ENCODE results near the gene FBXL13.
"Not testable (repeated sequence)": the region's sequence is repeated elsewhere in the genome, so short reads cannot be mapped to it uniquely, and the experiment has no call there.

The FBXL13 gene

DNA sequence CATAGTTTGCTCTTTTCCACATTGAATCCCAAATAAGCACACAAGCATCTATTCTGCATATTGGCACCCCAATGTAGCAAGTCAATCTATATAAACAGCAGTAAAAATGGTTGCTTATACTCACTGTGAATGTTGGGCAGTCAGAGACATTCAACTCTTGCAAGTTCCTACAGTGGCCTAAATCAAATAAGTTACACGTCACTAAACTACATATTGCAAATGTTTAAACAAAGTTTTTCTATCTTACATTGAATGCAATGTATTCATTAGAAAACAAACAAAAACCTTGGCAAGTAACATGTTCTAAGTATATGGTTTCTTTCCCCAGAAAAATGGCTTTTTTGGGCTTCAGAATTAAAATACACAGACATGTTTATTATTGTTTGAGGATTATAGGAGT is 142.8 kb downstream of the FBXL13 start:
- DNase-seq = no peak

DNA sequence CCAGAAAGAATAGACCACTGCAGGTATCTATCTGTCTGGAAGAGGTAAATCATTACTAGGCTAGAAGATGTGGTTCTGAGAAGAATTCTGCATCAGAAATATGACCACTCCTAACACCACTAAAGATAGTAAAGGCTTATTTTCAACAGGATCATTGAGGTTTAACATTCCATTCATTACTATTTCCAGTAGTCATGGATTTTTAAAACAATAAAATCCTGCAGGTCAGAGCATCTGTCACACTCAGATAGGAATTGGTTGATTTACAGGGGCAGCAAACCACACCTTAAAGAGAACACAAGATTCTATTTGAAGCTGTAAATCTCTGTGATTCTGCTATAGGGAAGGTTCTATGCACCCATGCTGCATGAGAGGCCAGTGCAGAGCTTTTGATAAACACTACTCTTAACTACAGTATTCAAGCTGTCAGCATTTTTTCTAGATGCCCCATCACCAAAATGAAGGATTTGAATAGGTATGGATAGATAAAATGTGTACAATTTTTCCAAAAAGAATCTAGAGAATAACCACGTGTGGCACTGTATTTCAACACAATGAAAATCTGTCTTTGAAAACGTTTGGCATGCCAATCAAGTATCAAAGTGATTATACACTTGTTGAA is 147.2 kb downstream of the FBXL13 start:
- DNase-seq = no peak

DNA sequence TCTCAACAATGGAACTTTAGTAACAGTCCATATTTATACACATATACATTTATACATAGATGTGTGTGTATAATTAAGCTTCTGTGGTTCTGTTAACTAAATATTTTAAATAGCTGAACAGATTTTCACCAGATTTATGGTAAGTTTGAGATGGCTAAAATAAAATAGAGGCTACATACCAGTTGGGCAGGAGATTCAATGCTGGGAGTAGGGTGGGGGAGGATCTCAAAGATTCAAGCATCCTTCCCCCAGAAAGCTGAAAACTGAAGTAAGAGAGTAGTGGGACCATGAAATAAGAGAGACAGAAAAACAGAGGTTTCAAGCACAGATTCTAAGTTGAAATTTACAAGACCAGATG is 147.8 kb downstream of the FBXL13 start:
- no peak for DNase-seq

DNA sequence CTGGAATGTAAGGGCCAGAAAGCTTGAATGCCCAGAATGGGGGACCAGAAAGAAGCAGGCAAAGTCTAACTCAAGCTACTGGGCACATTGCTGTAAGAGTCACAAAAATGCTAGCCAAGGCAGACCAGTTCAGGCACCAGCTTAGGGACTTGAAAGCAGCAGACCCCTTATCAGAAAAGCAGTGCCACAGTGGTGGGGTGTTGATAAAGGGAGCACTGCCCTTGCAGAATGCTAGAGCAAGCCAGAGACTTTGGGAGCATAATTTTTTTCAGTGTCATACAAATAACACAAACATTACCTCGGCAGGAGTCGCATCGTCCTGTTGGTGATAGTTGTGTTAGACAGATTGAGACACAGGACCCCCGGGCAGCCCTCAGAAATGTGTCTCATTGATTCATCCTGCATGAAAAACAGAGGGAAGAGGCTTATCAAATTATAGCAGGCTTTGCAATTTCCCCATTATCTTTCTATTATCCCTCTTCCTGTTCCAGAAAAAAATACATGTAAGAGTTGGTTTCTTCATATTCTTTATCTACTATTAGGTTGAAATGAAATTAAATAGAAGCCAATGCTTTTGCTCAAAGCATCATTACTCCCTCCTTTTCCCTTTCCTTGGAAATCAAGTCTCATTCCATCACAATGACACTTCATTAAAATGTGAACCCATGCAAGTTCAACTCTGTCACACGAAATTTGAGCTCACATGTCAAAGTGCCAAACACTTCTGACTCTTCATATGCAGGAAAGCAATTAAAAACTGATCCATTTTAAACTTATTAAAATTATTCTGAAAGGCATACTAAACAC is 148.4 kb downstream of the FBXL13 start:
- DNase-seq = no peak

DNA sequence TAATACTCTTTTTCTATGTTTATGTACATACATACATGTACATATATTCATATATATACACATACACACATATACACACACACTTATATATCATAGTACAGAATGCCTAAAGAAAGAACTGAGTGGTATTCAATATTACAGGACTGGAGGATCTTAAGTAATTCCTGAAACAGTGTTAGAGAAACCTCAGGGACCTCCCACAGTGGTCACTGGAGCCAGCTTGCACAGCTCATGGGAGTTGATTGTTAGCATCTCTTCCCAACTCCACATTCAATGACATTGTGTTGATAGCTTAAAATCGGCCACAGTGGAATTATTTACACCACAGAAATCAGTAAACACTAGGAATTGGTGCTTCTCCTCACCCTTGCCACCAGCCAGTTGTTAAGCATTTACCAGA is 155.8 kb downstream of the FBXL13 start:
- no peak for DNase-seq

DNA sequence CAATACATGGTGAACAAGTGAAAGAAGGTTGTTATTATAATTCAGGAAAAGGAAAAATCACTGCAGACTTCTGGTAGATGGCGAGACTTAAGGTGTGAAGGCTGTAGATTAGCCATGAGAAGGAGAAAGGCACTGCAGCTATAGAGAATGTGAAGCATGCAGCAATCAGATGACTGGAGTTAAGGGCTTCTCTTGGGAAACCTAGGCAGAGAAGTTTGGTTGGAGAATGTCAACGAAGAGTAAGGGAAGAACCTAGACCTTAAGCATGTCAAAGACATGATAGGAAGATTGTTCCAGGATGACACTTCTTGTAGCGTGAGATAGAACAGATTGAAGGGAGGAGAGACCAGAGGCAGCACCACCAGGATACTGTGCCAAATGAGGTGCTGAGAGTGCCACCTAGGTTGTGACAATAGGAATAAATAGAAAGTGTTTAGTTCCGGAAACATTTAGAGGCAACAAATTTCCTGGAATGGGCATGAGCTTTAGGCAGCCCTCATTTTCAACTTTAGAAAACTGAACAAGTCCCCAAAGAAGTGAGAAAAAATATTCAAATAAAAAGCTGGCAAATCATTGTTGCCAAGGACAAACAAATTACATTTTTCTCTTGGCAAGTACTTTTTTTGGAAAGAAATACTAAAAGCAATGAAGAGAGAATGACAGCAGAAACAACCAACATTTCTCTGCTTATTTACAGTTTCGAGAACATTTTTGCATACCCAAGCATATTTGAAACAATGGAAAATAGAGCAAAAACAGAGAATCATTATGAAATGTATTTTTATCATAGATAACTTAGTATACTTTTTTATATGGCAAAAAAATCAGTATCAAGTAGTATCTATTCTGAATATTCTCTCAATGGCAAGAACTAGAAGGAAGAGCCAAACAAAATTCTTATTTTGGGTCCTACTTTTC is 156.9 kb downstream of the FBXL13 start:
- no peak for DNase-seq

DNA sequence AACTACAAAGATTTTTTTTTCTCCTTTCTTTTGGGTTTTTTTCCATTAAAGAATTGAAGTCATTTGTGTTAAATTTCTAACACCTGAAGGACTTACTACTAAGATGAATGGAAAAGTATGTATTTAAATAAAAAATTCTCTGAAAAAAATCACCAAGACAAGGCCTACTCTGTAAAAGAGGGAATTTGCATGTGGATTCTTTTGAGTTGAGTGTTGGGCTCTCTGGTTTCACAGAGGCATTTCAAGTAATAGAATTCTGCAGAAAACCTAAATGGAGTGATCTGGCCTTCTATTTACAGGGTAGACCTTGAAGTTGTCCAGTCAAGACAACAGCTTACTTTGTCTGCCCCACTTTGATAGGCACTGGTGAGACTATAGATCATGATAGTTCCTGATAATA is 157.7 kb downstream of the FBXL13 start:
- DNase-seq = no peak

DNA sequence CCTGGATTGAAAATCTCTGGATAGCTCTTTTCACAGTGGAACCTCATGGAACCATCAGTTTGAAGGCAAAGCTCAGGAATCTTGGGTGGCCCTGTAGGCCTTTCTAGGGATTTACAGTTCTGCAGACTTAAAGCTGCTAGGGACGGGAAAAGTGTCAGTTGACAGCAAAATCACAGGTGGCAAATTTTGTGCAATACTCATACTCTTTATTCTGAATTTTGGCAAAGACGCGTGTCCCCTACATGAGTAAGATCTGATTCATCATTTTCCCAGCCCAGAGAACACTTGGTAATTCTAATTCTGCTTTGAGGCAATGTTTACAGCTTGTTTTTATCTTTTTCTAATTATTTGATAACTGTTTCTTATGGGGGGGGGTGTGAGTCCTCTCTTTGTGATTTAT is 158.2 kb downstream of the FBXL13 start:
- no peak for DNase-seq

DNA sequence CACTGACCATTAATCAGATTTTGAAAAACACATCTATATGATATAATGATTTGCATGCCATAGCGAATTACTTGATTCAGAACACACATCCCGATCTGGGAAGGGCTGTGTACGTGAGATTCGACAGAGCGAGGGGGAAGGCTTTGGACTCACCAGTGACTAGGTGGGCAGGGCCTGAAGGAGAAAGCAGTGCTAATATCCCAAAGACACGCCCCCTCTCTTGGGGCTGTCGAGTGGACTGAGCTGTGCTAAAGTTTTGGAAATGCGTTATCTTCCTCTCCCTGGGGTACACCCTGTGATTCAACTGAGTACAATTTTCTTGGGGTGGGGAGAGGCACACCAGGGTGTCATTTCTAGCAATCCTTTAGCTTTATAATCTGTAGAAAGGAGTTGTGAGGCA is 160.0 kb downstream of the FBXL13 start:
- no peak for DNase-seq

DNA sequence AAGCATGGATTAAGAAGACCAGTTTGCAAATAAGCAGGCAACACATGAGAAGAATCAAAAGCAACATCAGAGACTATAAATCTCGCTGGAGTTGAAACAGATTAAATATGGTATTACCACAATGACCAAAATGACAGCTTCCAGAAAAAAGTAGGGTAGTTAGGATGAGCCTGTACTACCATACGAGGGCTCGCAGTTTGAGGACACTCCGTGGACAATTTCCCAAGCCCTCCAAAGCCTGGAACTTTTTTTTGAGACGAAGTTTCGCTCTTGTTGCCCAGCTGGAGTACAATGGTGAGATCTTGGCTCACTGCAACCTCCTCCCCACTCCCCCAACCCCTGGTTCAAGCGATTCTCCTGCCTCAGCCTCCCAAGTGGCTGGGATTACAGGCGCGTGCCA is 160.8 kb downstream of the FBXL13 start:
- DNase-seq = no peak

DNA sequence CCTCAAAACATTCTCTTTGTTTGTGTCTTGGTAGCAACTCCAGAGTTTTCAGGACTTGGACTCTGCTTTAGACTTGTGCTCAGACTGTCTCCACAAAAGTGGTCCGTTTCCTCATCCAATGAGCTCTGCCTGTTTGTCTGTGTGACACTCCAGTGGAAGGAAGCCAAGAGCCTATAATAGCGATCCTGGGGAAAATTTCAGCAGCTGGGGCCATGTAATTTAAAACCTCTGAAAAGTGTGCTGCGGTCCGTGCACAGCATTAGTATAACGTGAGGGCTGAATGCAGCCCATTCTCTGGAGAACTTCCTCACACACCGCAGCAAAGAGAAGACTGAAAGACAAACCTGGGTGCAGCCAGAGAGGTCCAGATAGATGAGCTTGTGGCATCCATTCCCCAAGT is 161.9 kb downstream of the FBXL13 start, which contains the start of gene LRRC17:
TSS of gene LRRC17 (plus strand) at position 259 of the 400 bp plus-strand sequence. CDS start 20,914 bp downstream, outside the sequence.
- peak; percentile 78 for DNase-seq

DNA sequence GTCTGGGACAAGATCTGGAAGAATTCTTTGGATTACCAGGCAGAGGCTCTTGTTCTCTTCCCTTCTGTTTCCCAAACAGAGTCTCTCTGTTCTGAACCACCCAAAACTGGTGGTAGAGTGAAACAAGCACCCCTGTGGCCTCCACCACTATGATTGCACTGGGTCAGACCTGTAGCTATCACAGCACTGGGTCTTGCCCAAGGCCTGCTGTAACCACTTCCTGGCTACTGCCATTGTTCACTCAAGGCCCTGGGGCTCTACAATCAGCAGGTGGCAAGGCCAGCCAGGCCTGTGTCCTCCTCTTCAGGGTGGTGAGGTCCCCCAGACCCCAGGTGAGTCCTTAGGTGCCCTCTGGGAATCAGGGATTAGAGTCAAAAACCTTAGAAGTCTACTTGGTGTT is 165.9 kb downstream of the FBXL13 start:
- no peak for DNase-seq

DNA sequence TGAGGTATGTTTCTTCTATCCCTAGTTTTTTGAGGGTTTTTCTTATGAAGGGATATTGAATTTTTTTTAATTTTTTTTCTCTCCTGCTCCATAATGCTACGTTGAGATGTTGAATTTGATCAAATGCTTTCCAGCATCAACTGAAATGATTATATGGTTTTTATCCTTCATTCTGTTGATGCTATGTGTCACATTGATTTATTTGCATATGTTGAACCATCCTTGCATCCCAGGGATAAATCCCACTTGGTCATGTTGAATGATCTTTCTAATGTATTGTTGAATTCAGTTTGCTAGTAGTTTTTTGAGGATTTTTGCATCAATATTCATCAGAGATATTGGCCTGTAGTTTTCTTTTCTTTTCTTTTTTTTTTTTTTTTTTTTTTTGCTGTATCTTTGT is 171.0 kb downstream of the FBXL13 start:
- not testable (repeated sequence) for DNase-seq

DNA sequence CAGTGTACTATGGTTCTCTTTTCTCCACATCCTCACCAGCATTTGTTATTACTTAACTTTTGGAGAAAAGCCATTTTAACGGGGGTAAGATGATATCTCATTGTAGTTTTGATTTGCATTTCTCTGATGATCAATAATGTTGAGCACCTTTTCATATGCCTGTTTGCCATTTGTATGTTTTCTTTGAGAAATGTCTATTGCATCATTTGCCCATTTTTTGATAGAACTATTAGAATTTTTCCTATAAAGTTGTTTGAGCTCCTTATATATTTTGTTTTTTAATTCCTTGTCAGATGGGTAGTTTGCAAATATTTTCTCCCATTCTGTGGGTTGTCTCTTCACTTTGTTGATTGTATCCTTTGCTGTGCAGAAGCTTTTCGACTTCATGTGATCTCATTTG is 172.5 kb downstream of the FBXL13 start:
- not testable (repeated sequence) for DNase-seq

DNA sequence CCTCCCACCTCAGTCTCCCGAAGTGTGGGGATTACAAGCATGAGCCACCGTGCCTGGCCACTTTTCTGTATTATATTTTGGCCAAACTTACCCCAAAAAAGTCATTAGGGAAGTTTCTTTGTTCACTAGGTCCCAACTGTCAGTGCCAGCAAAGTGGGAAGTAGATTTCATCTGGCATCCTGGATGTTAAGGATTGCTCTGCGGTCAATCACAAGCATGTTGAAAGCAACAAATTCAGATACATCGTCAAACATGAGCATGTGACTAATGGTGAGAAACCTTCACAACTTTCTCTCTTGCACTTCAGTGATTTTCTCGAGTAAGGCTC is 176.1 kb downstream of the FBXL13 start:
- DNase-seq = no peak

DNA sequence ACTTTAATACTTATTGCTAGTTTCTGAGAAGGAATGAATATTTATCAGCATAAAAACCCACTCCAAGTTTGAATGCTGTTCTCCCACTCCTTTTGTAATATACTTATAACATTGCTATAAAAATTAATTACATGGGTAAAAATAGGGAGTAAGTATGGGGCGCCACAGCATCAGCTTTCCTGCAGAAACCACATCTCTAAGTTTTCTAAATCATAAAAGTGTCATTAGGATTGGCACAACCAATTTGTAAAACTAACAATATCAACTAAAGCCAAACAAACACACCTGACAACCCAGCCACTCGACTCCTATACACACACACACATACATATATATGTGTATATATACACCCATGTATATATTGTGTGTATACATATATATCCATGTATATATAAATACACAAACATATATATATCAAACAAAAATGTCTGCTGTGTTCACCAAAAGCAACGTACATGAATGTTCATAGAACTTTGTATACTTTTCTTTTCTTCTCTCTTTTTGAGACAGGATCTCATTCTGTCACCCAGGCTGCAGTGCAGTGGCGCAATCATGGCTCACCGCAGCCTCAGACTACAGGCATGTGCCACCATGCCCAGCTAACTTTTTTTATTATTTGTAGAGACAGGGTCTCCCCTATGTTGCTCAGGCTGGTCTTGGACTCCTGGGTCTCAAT is 176.6 kb downstream of the FBXL13 start:
- no peak for DNase-seq

DNA sequence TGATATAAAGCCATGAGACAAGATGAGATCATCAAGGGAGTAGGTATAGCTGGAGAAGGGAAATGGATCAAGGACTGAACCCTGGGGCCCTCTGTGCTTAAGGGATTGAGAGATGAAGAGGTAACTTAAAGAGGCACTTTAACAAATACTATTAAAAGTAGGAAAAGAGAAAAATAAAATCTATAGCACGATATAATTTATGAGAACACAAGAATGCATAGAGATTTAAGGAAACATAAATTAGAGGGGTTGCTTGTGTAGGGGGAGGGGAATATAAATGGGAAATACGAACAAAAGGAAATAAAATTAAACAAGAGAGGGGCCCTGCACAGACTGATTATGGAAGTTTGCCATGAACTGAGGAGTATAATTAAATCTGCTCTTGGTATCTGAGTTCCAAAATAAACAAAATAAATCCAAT is 177.4 kb downstream of the FBXL13 start:
- DNase-seq = no peak

DNA sequence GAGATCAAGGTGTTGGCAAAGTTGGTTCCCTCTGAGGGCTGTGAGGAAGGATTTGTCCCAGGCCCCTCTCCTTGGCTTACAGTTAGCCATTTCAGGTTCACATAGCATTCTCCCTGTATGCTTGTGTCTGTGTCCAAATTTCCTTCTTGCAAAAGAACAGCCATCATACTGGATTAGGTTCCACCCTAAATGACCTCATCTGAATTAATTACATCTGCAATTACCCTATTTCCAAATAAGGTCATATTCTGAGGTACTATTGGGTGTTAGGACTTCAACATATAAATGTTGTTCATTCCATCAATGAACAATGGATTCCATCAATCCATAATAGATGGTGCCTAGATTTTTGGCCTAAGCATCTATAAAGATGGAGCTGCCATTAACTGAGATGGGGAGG is 178.0 kb downstream of the FBXL13 start:
- DNase-seq = no peak

DNA sequence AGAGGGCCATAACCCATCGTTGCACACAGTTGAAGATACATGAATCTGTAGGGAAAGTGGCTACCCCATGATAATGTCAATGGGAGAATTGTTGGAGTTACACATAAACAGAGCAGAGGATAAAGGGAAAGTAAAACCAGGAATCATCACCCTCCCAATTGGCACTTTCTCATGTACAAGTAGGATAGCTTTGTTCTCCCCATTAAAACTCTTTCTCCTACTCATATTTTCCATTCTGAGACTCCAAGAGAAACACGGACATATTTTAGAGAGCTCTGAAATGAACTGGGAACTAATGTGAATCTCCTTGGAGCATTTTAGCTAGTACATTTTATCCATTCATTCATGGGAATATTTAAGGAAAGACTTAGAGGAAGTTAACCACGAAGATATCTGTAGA is 179.0 kb downstream of the FBXL13 start:
- DNase-seq = no peak

DNA sequence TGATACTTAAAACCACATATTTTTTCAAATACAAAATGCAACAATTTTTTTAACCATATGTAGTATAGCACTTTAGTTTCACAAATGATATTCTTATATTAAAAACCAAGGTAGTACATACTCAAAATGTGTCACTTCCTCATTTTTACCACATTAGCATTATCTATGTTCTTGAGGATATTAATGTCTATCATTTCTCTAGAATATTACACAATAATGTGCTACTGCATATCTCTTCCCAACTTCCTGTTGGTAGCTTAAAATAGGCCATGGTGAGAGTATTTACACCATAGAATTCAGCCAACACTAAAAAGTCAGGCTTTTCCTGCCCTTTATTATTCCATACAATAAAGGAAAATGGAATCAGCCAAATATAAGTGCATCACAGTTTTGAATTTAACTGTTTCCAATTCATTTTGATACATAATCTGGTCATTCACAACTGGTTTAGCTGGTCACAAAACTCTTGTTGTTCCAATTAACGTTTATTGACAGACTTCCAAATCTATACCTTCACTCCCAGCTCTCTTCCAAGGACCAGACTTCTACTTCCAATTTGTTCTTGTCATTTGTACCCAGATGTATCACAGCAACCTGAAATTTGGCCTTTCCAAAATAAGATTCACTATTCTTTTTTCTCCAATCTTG is 181.8 kb downstream of the FBXL13 start:
- no peak for DNase-seq

DNA sequence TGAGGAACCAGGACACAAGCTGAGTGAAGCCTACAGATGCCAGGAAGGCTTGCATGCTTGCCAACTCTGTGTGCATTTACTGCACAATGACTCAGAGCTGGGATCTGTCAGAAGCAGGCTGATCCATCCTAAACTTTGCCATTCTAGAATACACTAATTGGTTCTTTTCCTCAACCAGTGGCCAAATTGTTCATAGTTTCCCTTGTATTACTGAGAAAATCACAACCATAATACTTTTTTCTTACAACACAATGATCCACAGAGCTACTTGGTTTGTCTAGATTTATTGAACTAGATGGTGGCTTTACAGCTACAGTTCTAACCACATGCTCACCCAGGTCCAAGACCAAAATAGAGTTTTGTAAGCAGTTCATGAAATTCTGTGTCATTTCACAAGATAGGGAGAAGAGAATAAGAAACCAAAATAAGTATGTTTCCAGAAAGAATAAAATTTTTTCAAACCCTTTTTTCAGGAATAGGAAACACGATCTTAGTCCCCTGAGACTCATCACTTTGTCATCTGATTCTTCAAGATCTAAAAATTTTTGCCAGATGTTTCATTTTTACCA is 182.8 kb downstream of the FBXL13 start:
- no peak for DNase-seq

DNA sequence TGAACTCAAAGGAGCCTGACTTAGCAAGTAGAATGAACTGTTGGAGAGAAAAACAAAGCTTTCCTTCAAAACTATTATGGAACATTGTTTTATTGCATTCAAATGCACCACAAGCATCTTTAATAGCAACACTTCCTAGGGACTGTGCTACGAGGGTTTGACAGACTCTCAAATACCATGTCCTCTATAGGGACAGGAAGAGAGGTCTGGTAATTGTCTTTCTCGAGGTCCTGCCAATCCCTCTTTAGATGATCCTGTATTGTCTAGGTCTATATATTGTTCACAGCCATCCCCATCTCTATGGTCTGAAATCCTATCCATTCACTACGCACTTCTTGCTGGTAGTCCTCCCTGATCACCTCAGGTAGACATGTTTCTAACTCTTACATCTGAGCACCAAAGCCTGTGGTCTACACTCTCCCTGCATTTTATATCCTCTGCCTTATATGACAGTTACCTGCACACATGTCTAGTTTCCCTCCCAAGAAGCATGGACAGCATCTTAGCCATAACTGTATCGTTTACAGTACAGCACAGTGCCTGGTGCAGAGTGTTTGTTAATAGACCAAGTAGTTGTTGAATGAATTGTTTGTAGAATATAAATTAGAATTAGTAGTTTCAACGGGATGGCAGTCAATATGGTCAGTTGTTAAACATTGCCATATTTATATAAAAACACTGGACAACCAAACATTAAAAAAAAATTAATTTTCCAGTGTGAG is 183.5 kb downstream of the FBXL13 start:
- DNase-seq = no peak

Data from NCI-H2029 (cell line).